GM12878 (cell line): Measurements from ENCODE around the gene PIK3R4. TPM values are rescaled to one million over a fixed set of nuclear protein-coding genes. Genes with fewer than 3 reads are reported as not detected.

Experiments
- ATAC-seq: fragments of 200-7000 bp; cut with Tn5 transposase; 3 replicates; pipeline ENCODE4 v1.9.1; 2020; ENCODE audit warnings: mild to moderate bottlenecking, moderate library complexity
- BruUV-seq: library from RNA; stranded (reverse); fragments of 400-500 nt; replicated peaks from 2 replicates; lab custom pipeline; 2021; lab: Mats Ljungman, UMichigan
- CTCF ChIA-PET: fragments of 300-600 bp; sonication (Branson Sonifier 250); formaldehyde crosslinking; extraction: SDS; loops from one replicate; lab custom pipeline; 2021; ENCODE audit warnings: inconsistent platforms; lab: Yijun Ruan, JAX
- POLR2A ChIA-PET: fragments of 350-600 bp; formaldehyde crosslinking; extraction: SDS; loops from one replicate; lab custom pipeline; 2021; ENCODE audit warnings: inconsistent platforms; lab: Charles Lee
- RAD21 ChIA-PET: fragments of 300-600 bp; sonication (Branson Sonifier 250); formaldehyde crosslinking; loops from one replicate; lab custom pipeline; 2023; ENCODE audit warnings: antibody characterized with exemption; ENCODE audit not compliant: unreplicated experiment; lab: Charles Lee
- SMC1A ChIA-PET: fragments of 300-600 bp; sonication (Branson Sonifier 250); formaldehyde crosslinking; loops from one replicate; lab custom pipeline; 2023; ENCODE audit not compliant: unreplicated experiment, uncharacterized antibody; lab: Charles Lee
- DNase-seq: peaks from one replicate; pipeline ENCODE4 v3.0.0-alpha.2; 2011; ENCODE audit warnings: low read depth, low spot score
- FAIRE-seq: peaks from 3 replicates; lab custom pipeline; 2011; peaks lifted over from hg19 to GRCh38; lab: Jason Lieb, UNC
- H2AFZ ChIP-seq: 2 replicates; pipeline ENCODE4 v1.6.0; 2011; ENCODE audit warnings: low read depth, low read length, control low read depth; ENCODE audit not compliant: control insufficient read depth
- H3K27ac ChIP-seq: 2 replicates; pipeline ENCODE4 v1.5.1; 2011; ENCODE audit warnings: control low read depth; ENCODE audit not compliant: control insufficient read depth, insufficient read depth
- H3K27me3 ChIP-seq, 2 experiments: replicated peaks in 1 of 2; 2 replicates each; pipeline versions ENCODE4 v1.6.0 to v1.6.1; 2011; ENCODE audit warnings: low read length in 1 of 2; ENCODE audit not compliant: control insufficient read depth in 2 of 2, insufficient read depth in 2 of 2
- H3K36me3 ChIP-seq, 2 experiments: 2 replicates each; pipeline ENCODE4 v1.5.1; 2011; ENCODE audit warnings: low read length in 1 of 2; ENCODE audit not compliant: control insufficient read depth in 2 of 2, insufficient read depth in 2 of 2
- H3K4me1 ChIP-seq: 2 replicates; pipeline ENCODE4 v1.6.1; 2011; ENCODE audit warnings: mild to moderate bottlenecking, low read length, moderate library complexity, mixed read lengths; ENCODE audit not compliant: control insufficient read depth, insufficient read depth
- H3K4me2 ChIP-seq: 2 replicates; pipeline ENCODE4 v1.6.0; 2011; ENCODE audit warnings: control low read depth; ENCODE audit not compliant: control insufficient read depth, insufficient read depth
- H3K4me3 ChIP-seq: fragments of 200-600 bp; sonication (generic); 2 replicates; pipeline ENCODE4 v1.5.1; 2016
- H3K79me2 ChIP-seq: 2 replicates; pipeline ENCODE4 v1.6.0; 2011; ENCODE audit warnings: low read length; ENCODE audit not compliant: control insufficient read depth, insufficient read depth
- H3K9ac ChIP-seq: 2 replicates; pipeline ENCODE4 v1.8.0; 2011; ENCODE audit warnings: low read length, control low read depth, mixed read lengths; ENCODE audit not compliant: control insufficient read depth, insufficient read depth
- H3K9me3 ChIP-seq: replicated peaks from 3 replicates; pipeline ENCODE4 v1.5.1; 2011; ENCODE audit warnings: mild to moderate bottlenecking, low read length; ENCODE audit not compliant: control insufficient read depth, insufficient read depth
- H4K20me1 ChIP-seq: 2 replicates; pipeline ENCODE4 v1.6.0; 2011; ENCODE audit not compliant: control insufficient read depth, insufficient read depth
- ATF2 ChIP-seq: IDR thresholded peaks from 2 replicates; pipeline ENCODE4 v1.6.1; 2012; ENCODE audit warnings: low read length, inconsistent platforms
- CTCF ChIP-seq, 3 experiments: IDR thresholded peaks in 2 of 3; conservative IDR thresholded peaks in 1 of 3; 2 replicates each; pipeline ENCODE4 v1.5.1; 2011; ENCODE audit warnings: low read depth in 3 of 3, low read length in 3 of 3, mild to moderate bottlenecking in 3 of 3, control low read depth in 2 of 3, moderate library complexity in 2 of 3, inconsistent platforms in 1 of 3, mixed read lengths in 1 of 3; ENCODE audit not compliant: control insufficient read depth in 2 of 3, insufficient read depth in 1 of 3; ENCODE audit errors: extremely low read depth in 1 of 3
- EZH2 ChIP-seq: IDR thresholded peaks from 2 replicates; pipeline ENCODE4 v1.6.1; 2012; ENCODE audit warnings: low read depth, mild to moderate bottlenecking, control low read depth, inconsistent platforms, low read length, borderline replicate concordance; ENCODE audit not compliant: control insufficient read depth
- FOXM1 ChIP-seq: IDR thresholded peaks from 2 replicates; pipeline ENCODE4 v1.6.1; 2012; ENCODE audit warnings: low read depth, mild to moderate bottlenecking, inconsistent platforms, low read length, moderate library complexity
- HCFC1 ChIP-seq: fragments of 150-350 bp; IDR thresholded peaks from 2 replicates; pipeline ENCODE4 v1.6.1; 2014; ENCODE audit warnings: low read length
- IKZF1 ChIP-seq: fragments of 450-650 bp; conservative IDR thresholded peaks from 2 replicates; pipeline ENCODE4 v1.6.1; 2017; ENCODE audit warnings: antibody characterized with exemption, mild to moderate bottlenecking
- IRF5 ChIP-seq: fragments of 450-650 bp; IDR thresholded peaks from 2 replicates; pipeline ENCODE4 v1.6.1; 2017; ENCODE audit warnings: borderline replicate concordance
- MTA3 ChIP-seq: IDR thresholded peaks from 2 replicates; pipeline ENCODE4 v1.6.1; 2012; ENCODE audit warnings: low read length, inconsistent platforms, borderline replicate concordance
- SMAD5 ChIP-seq: IDR thresholded peaks from 2 replicates; pipeline ENCODE4 v1.6.1; 2016; ENCODE audit warnings: antibody characterized with exemption, low read depth
- TCF12 ChIP-seq: IDR thresholded peaks from 2 replicates; pipeline ENCODE4 v1.6.1; 2011; ENCODE audit warnings: low read depth, mild to moderate bottlenecking, low read length
- WRNIP1 ChIP-seq: IDR thresholded peaks from 2 replicates; pipeline ENCODE4 v1.6.1; 2011; ENCODE audit warnings: low read depth, low read length, improper control_type of control experiment, borderline replicate concordance
- ZZZ3 ChIP-seq: IDR thresholded peaks from 2 replicates; pipeline ENCODE4 v1.6.1; 2011; ENCODE audit warnings: low read depth; ENCODE audit not compliant: control insufficient read depth, insufficient read length
- WGBS: methylation state at CpG from one replicate; pipeline ENCODE4 v1.1.6; 2016; ENCODE audit warnings: low lambda C conversion rate; ENCODE audit not compliant: insufficient replicate concordance, insufficient coverage; ENCODE audit errors: missing lambda C conversion rate; 5-methylcytosine and 5-hydroxymethylcytosine counted together
- in situ Hi-C: fragments of 300-500 bp; cut with MboI; formaldehyde crosslinking; loops from 9 replicates; pipeline ENCODE4 v1.14.3; 2018; ENCODE audit warnings: mixed read lengths
- intact Hi-C: fragments of 100-400 bp; cut with micrococcal nuclease; formaldehyde crosslinking; loops from one replicate; pipeline ENCODE4 v1.14.2; 2022; ENCODE audit not compliant: unreplicated experiment
- polyA plus RNA-seq, 11 experiments: library from polyadenylated mRNA; depleted of rRNA in 4 of 11; unstranded in 6 of 11; stranded (reverse) in 5 of 11; fragments of >200 nt; fragmentation: Nextera tagmentation in 4 of 11; fragmentation: Illumina TruSeq in 1 of 11; extraction: Ambion mirVana in 4 of 11; extraction: Trizol in 1 of 11; gene quantifications; 1 replicate in 1 of 11; 2 replicates in 10 of 11; pipeline versions ENCODE4 v1.2.1 to v1.2.3, GENCODE V29; 2011 to 2016; ENCODE audit warnings: inconsistent platforms in 2 of 11, missing spikeins in 2 of 11, low read depth in 1 of 11
- total RNA-seq, 4 experiments: library from RNA; depleted of rRNA in 3 of 4; stranded (reverse); fragments of >200 nt in 3 of 4; fragmentation: Illumina TruSeq in 1 of 4; extraction: Trizol in 1 of 4; gene quantifications; 2 replicates each; pipeline versions ENCODE4 v1.2.1 to v1.2.3, GENCODE V29; 2013 to 2021

Gene PIK3R4
- total and polyA plus RNA-seq, 10 of the 15 experiments (the other 5 are each of a cell fraction or from before 2014, with no cell fraction given): 22.6 to 50.2 (median 31.1) TPM

GRCh38 chr3:130662501-130662996, 84.1 kb downstream of the PIK3R4 start:
- TF ChIP-seq WRNIP1: no peak
- no peak for TF ChIP-seq EZH2
- no peak for TF ChIP-seq MTA3
- TF ChIP-seq, all 136 proteins: peak for 0
- Histone ChIP-seq H3K4me1 (no peaks in the 10 kb centered on the region), H4K20me1 (no peaks in the 10 kb centered on the region), H3K36me3 (no peaks in the 10 kb centered on the region), H3K9ac (no peak overlapping the region), H3K27me3 (no peaks in the 10 kb centered on the region), H2AFZ (no peak overlapping the region), H3K79me2 (no peaks in the 10 kb centered on the region), H3K9me3 (no peaks in the 10 kb centered on the region), H3K27ac (no peak overlapping the region), H3K4me2 (no peak overlapping the region), H3K4me3 (no peak overlapping the region)
- SMC1A ChIA-PET: interaction anchor here (0.9 kb wide), 1 partner anchor 13 kb away, joined by 3 read pairs; no protein-coding TSS in a partner anchor
- CTCF ChIA-PET: interaction anchor here (1.3 kb wide), 1 partner anchor 8 kb away, joined by 4 read pairs; no protein-coding TSS in a partner anchor
- DNase-seq (no peak), ATAC-seq (no peak), FAIRE-seq (no peak)
- WGBS: 100% methylated on average over 1 of the region's 1 CpG
- no TSS peak for BruUV-seq
- intact Hi-C loops: no loop called here
- in situ Hi-C loops: no loop called here
- POLR2A ChIA-PET: no interaction called here
- RAD21 ChIA-PET: no interaction called here

- no peak for DNase-seq
- no peaks in the 10 kb centered on the region for H3K9me3 ChIP-seq
- no peak for FAIRE-seq
- RAD21 ChIA-PET: no interaction called here
- in situ Hi-C loops: no loop called here
- no peak overlapping the region for H3K4me3 ChIP-seq
- CTCF ChIA-PET: no interaction called here
- H3K4me1 ChIP-seq: no peaks in the 10 kb centered on the region
- ATAC-seq: no peak
- BruUV-seq: no TSS peak
- H3K27me3 ChIP-seq: no peaks in the 10 kb centered on the region
- H3K9ac ChIP-seq: no peak overlapping the region
- H3K36me3 ChIP-seq: no peaks in the 10 kb centered on the region
- no peak overlapping the region for H3K27ac ChIP-seq
- H3K79me2 ChIP-seq: no peaks in the 10 kb centered on the region
- POLR2A ChIA-PET: no interaction called here
- no peaks in the 10 kb centered on the region for H4K20me1 ChIP-seq
- intact Hi-C loops: no loop called here
- H3K4me2 ChIP-seq: no peak overlapping the region
- SMC1A ChIA-PET: no interaction called here
- H2AFZ ChIP-seq: no peak overlapping the region
- WGBS: 96% methylated on average over 7 of the region's 7 CpGs
- TF ChIP-seq IRF5: no peak
- TF ChIP-seq ATF2: no peak
- TF ChIP-seq TCF12: no peak
- TF ChIP-seq CTCF (IDR thresholded peaks at IDR 0.05 in 2 of 3, conservative IDR thresholded peaks at IDR 0.05 in 1 of 3; ENCODE audit: control insufficient read depth in 2 of 3, extremely low read depth in 1 of 3, insufficient read depth in 1 of 3, low read depth in 3 of 3, low read length in 3 of 3): no peak
- TF ChIP-seq HCFC1: no peak
- no peak for TF ChIP-seq IKZF1
- no peak for TF ChIP-seq SMAD5
- no peak for TF ChIP-seq ZZZ3
- no peak for TF ChIP-seq FOXM1
Measured at GRCh38 chr3:130661140-130661891, 85.3 kb downstream of the PIK3R4 start.
